Activated CD8-positive, alpha-beta T cell treated with anti-CD3 and anti-CD28 coated beads for 36 hours (primary cell): ENCODE measurements around the gene PHF11. TPM values are rescaled to one million over a fixed set of nuclear protein-coding genes. Genes with fewer than 3 reads are reported as not detected.
"Not testable (repeated sequence)": the region's sequence is repeated elsewhere in the genome, so short reads cannot be mapped to it uniquely, and the experiment has no call there.

Experiments used
- ATAC-seq: fragments of 200-7000 bp; cut with Tn5 transposase; one replicate; pipeline ENCODE4 v1.10.0; 2021; ENCODE audit warnings: mild to moderate bottlenecking, moderate library complexity
- CTCF ChIA-PET: fragments of 350-600 bp; sonication (Branson Sonifier 250); formaldehyde crosslinking; loops from one replicate; lab custom pipeline; 2021; ENCODE audit warnings: antibody characterized with exemption; lab: Charles Lee
- POLR2A ChIA-PET: fragments of 350-600 bp; sonication (Branson Sonifier 250); formaldehyde crosslinking; loops from one replicate; lab custom pipeline; 2021; ENCODE audit warnings: antibody characterized with exemption; lab: Charles Lee
- DNase-seq: peaks from one replicate; pipeline ENCODE4 v3.0.0-alpha.2; 2020
- H3K27ac Mint-ChIP-seq: one replicate; pipeline ENCODE4 v1.8.0; 2021; ENCODE audit warnings: mild to moderate bottlenecking, mixed read lengths
- H3K27me3 Mint-ChIP-seq: one replicate; pipeline ENCODE4 v1.8.0; 2021; ENCODE audit warnings: mixed read lengths
- H3K36me3 Mint-ChIP-seq: one replicate; pipeline ENCODE4 v1.8.0; 2021; ENCODE audit warnings: low read depth, mixed read lengths
- H3K4me1 Mint-ChIP-seq: one replicate; pipeline ENCODE4 v1.8.0; 2021; ENCODE audit warnings: low read depth, mixed read lengths
- H3K4me3 Mint-ChIP-seq: one replicate; pipeline ENCODE4 v1.8.0; 2021; ENCODE audit warnings: mild to moderate bottlenecking, moderate library complexity, mixed read lengths
- H3K9me3 Mint-ChIP-seq: one replicate; pipeline ENCODE4 v1.8.0; 2021; ENCODE audit warnings: mixed read lengths
- intact Hi-C: fragments of 100-400 bp; cut with micrococcal nuclease; formaldehyde crosslinking; loops from one replicate; pipeline ENCODE4 v1.10.0; 2022
- total RNA-seq, 2 experiments: library from RNA; stranded (reverse); gene quantifications; one replicate each; pipeline ENCODE4 v1.2.3, GENCODE V29; 2021
- TF ChIP-seq, protein P1 (sequence below): fragments of 200-600 bp; IDR thresholded peaks from one replicate; pipeline ENCODE4 v1.8.0; 2022; ENCODE audit warnings: antibody characterized with exemption, mild to moderate bottlenecking

PHF11 gene
- total RNA-seq, 2 experiments from 2014 or later = 59.3 to 62.6 TPM

DNA sequence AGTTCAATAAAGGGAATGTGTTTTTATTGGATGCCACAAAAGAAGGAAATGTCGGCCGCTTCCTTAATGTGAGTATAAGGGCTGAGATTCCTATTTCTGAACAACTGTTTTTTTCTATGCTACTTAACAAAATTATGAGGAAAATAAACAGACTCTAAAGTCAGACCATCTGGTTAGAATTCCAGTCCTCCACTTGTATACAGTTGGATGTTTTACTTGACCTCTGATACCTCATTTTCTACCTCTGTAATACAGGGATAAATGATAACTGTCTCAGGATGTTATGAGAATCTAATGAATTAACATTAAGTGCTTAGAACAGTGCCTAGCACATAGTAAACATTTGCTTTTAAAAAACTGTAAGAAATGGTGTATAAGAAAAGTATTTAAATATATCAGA, 7.2 kb upstream of the PHF11 start:
- ChIA-PET POLR2A (no interaction called here), CTCF (no interaction called here)
- Mint-ChIP-seq H3K4me3 (no peak overlapping the region), H3K9me3 (no peaks in the 10 kb centered on the region), H3K36me3 (peaks cover 27% of the 10 kb centered on the region), H3K4me1 (no peaks in the 10 kb centered on the region), H3K27ac (no peak overlapping the region), H3K27me3 (no peaks in the 10 kb centered on the region)
- TF ChIP-seq, protein P1, sequence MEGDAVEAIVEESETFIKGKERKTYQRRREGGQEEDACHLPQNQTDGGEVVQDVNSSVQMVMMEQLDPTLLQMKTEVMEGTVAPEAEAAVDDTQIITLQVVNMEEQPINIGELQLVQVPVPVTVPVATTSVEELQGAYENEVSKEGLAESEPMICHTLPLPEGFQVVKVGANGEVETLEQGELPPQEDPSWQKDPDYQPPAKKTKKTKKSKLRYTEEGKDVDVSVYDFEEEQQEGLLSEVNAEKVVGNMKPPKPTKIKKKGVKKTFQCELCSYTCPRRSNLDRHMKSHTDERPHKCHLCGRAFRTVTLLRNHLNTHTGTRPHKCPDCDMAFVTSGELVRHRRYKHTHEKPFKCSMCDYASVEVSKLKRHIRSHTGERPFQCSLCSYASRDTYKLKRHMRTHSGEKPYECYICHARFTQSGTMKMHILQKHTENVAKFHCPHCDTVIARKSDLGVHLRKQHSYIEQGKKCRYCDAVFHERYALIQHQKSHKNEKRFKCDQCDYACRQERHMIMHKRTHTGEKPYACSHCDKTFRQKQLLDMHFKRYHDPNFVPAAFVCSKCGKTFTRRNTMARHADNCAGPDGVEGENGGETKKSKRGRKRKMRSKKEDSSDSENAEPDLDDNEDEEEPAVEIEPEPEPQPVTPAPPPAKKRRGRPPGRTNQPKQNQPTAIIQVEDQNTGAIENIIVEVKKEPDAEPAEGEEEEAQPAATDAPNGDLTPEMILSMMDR = no peak
- no peak for DNase-seq
- ATAC-seq = no peak
- intact Hi-C loops = no loop called here

DNA sequence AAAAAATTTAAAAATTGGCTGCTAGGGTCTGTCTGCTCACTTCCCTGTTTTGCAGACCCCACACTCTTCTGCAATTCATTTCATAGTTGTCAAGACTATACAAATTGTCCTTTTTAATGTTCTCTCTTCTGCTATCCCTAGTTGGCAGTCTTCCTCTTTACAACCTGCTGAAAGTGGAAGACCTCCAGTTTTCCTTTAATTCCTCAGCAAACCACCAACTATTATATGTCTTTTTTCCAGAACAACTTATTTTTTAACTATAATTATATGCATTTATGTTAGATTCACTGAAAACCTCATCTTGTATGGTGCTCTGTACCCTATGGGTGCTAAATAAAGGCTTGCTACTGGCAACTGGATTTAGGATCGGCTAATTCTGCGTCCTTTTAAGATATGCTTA, 1.1 kb upstream of the PHF11 start:
- ChIA-PET POLR2A (interaction anchor here (1.7 to 4.1 kb wide), 2 partner anchors 13 to 50 kb away, joined by 5 to 23 read pairs; partner anchors contain the start of genes CAB39L and SETDB2), CTCF (interaction anchor here (1.4 to 2.3 kb wide), 3 partner anchors 9 to 50 kb away, joined by 3 to 6 read pairs (median 5); partner anchors contain the start of gene SETDB2)
- ATAC-seq (no peak), DNase-seq (no peak)
- H3K36me3 Mint-ChIP-seq = peaks cover 34% of the 10 kb centered on the region
- H3K27ac Mint-ChIP-seq = peak overlapping the region; percentile 98
- peak overlapping the region; percentile 92 for H3K4me3 Mint-ChIP-seq
- intact Hi-C loops = loop anchor here (10.0 kb wide), 1 partner anchor 110 kb away; no protein-coding TSS in a partner anchor
- TF ChIP-seq, protein P1 = no peak
- no peaks in the 10 kb centered on the region for H3K9me3 Mint-ChIP-seq
- H3K4me1 Mint-ChIP-seq = peaks cover 38% of the 10 kb centered on the region
- no peaks in the 10 kb centered on the region for H3K27me3 Mint-ChIP-seq

DNA sequence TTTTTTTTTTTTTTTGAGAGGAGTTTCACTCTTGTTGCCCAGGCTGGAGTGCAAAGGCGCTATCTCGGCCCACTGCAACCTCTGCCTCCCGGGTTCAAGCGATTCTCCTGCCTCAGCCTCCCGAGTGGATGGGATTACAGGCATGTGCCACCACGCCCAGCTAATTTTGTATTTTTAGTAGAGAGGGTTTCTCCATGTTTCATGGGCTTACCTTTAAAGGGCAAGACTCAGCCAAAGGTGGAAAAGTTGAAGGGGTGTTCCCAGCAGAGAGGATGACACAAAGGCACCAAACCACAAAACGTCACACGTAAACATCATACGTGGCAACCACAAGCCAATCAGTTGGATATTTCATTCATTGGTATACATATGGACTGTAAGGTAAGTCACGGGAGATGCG, 1.1 kb downstream of the PHF11 start:
- Mint-ChIP-seq H3K4me3 (peak overlapping the region; percentile 80), H3K27ac (peak overlapping the region; percentile 95), H3K4me1 (peaks cover 46% of the 10 kb centered on the region), H3K36me3 (peaks cover 40% of the 10 kb centered on the region)
- peak; percentile 20 for ATAC-seq
- intact Hi-C loops = loop anchor here (2.0 to 10.0 kb wide), 2 partner anchors 54 to 108 kb away; no protein-coding TSS in a partner anchor
- CTCF ChIA-PET = interaction anchor here (1.9 to 2.0 kb wide), 2 partner anchors 9 to 53 kb away, joined by 6 to 8 read pairs; partner anchors contain the start of genes CAB39L and SETDB2
- DNase-seq = peak; percentile 75
- not testable (repeated sequence) for H3K27me3 Mint-ChIP-seq, H3K9me3 Mint-ChIP-seq
- POLR2A ChIA-PET = interaction anchor here (0.6 to 2.5 kb wide), 4 partner anchors 9 to 198 kb away, joined by 3 to 47 read pairs (median 4); partner anchors contain the start of genes CAB39L and SETDB2

DNA sequence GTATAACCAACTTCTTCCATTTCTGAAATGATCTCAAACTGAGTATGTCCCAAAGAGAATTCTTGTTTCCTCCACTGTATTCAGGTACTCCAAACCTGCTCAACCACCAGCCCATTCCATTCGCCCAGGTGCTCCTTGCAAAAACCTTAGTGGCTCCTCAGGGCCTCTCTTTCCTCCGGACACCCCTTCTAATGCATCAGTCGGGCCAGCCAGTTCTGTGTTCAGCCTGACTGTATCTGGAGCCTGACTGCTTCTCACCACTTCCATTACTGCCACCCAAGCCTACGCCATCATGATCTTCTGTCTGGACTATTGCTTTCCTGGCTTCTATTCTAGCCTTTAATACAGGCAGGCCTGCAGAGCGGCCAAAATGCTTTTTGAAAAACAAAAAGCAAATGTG, 1.5 kb downstream of the PHF11 start:
- Mint-ChIP-seq H3K9me3 (no peaks in the 10 kb centered on the region), H3K27ac (peak overlapping the region; percentile 95), H3K4me1 (peaks cover 46% of the 10 kb centered on the region), H3K27me3 (no peaks in the 10 kb centered on the region), H3K36me3 (peaks cover 39% of the 10 kb centered on the region), H3K4me3 (peak overlapping the region; percentile 80)
- ATAC-seq = no peak
- ChIA-PET POLR2A (interaction anchor here (2.5 kb wide), 1 partner anchor 53 kb away, joined by 47 read pairs; the partner anchor contains the start of genes CAB39L and SETDB2), CTCF (interaction anchor here (2.0 kb wide), 1 partner anchor 9 kb away, joined by 6 read pairs; no protein-coding TSS in a partner anchor)
- intact Hi-C loops = loop anchor here (2.0 to 10.0 kb wide), 2 partner anchors 54 to 108 kb away; no protein-coding TSS in a partner anchor
- TF ChIP-seq, protein P1 = no peak
- no peak for DNase-seq

DNA sequence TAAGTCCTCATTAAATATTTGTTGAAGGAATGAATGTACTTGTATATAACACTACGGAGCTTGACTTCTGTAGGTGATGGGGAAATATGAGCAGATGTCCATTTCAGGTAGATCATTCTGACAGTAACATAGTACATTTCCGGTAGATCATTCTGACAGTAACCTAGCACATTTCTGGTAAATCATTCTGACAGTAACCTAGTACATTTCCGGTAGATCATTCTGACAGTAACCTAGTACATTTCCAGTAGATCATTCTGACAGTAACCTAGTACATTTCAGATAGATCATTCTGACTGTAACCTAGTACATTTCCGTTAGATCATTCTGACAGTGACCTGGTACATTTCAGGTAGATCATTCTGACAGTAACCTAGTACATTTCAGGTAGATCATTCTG, 2.5 kb downstream of the PHF11 start:
- no peak overlapping the region for H3K4me3 Mint-ChIP-seq
- peaks cover 50% of the 10 kb centered on the region for H3K4me1 Mint-ChIP-seq
- peaks cover 45% of the 10 kb centered on the region for H3K36me3 Mint-ChIP-seq
- intact Hi-C loops = loop anchor here (10.0 kb wide), 1 partner anchor 107 kb away; no protein-coding TSS in a partner anchor
- POLR2A ChIA-PET = no interaction called here
- H3K9me3 Mint-ChIP-seq = no peaks in the 10 kb centered on the region
- CTCF ChIA-PET = no interaction called here
- ATAC-seq (no peak), DNase-seq (no peak)
- H3K27ac Mint-ChIP-seq = peak overlapping the region; percentile 66
- TF ChIP-seq, protein P1 = no peak
- no peaks in the 10 kb centered on the region for H3K27me3 Mint-ChIP-seq
